Subcutaneous abdominal adipose tissue (tissue), 5 donors: ENCODE measurements around the gene BLTP1.
A peak's percentile ranks its signal among the peaks of the same experiment; 100 is the strongest.

Experiments used
- H3K27ac ChIP-seq: one replicate; pipeline ENCODE4 v1.7.0; 2013; ENCODE audit warnings: low read depth, mild to moderate bottlenecking, inconsistent platforms, low read length, moderate library complexity
- H3K27me3 ChIP-seq, 5 donors: one replicate each; pipeline ENCODE4 v1.7.0; 2013; ENCODE audit warnings: low read length in 5 of 5, inconsistent platforms in 1 of 5; ENCODE audit not compliant: control insufficient read depth in 5 of 5, insufficient read depth in 4 of 5
- H3K36me3 ChIP-seq, 5 donors: one replicate each; pipeline ENCODE4 v1.7.0; 2013; ENCODE audit warnings: low read length in 5 of 5; ENCODE audit not compliant: control insufficient read depth in 5 of 5, insufficient read depth in 5 of 5
- H3K4me1 ChIP-seq, 5 donors: one replicate each; pipeline ENCODE4 v1.7.0; 2013; ENCODE audit warnings: low read length in 5 of 5, mild to moderate bottlenecking in 3 of 5, moderate library complexity in 1 of 5; ENCODE audit not compliant: control insufficient read depth in 5 of 5, insufficient read depth in 5 of 5
- H3K4me3 ChIP-seq, 5 donors: one replicate each; pipeline ENCODE4 v1.7.0; 2013; ENCODE audit warnings: low read length in 5 of 5, low read depth in 1 of 5
- H3K9ac ChIP-seq, 5 donors: one replicate each; pipeline ENCODE4 v1.7.0; 2013; ENCODE audit warnings: low read length in 5 of 5, mild to moderate bottlenecking in 4 of 5, moderate library complexity in 3 of 5
- H3K9me3 ChIP-seq, 5 donors: one replicate each; pipeline ENCODE4 v1.7.0; 2013; ENCODE audit warnings: low read length in 5 of 5; ENCODE audit not compliant: control insufficient read depth in 5 of 5
- donor health status: healthy.
- donor health status: healthy.
- donor health status: healthy.
- donor health status: healthy.
- donor health status: healthy.

The BLTP1 gene

GRCh38 chr4:122129061-122129460 is 23.1 kb upstream of the BLTP1 start:
- no peak overlapping the region for H3K4me3 ChIP-seq
- H3K27ac ChIP-seq = no peak overlapping the region
- H3K27me3 ChIP-seq = no peaks in the 10 kb centered on the region
- H3K9ac ChIP-seq = no peak overlapping the region
- no peaks in the 10 kb centered on the region for H3K9me3 ChIP-seq
- no peaks in the 10 kb centered on the region for H3K36me3 ChIP-seq
- no peaks in the 10 kb centered on the region for H3K4me1 ChIP-seq

DNA sequence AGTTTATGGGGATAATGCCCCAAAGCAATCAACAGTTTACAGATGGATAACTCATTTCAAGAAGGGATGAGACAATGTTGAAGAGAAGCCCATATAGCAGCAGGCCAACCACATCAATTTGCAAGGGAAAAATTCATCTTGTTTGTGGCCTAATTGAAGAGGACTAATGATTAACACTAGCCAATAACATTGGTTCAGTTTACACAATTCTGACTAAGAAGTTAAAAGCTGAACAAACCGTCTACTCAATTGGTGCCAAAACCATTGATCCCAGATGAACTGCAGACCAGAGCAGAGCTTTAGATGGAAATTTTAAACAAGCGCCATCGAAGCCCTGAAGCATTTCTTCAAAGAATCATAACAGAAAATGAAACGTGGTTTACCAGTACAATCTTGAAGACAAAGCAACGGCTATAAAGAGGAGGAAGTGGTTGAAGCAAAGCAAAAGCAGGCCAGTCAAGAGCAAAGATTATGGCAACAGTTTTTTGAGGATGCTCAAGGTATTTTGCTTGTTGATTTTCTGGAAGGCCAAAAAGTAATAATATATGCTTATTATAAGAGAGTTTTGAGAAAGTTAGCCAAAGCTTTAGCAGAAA is 20.5 kb upstream of the BLTP1 start:
- Histone ChIP-seq H3K27ac (no peak overlapping the region), H3K4me1 (no peaks in the 10 kb centered on the region), H3K9ac (no peak overlapping the region), H3K27me3 (no peaks in the 10 kb centered on the region), H3K4me3 (no peak overlapping the region), H3K36me3 (no peaks in the 10 kb centered on the region), H3K9me3 (no peaks in the 10 kb centered on the region)

GRCh38 chr4:122132891-122133290 is 19.2 kb upstream of the BLTP1 start:
- H3K27me3 ChIP-seq = no peaks in the 10 kb centered on the region
- no peaks in the 10 kb centered on the region for H3K36me3 ChIP-seq
- H3K27ac ChIP-seq = no peak overlapping the region
- H3K4me3 ChIP-seq = no peak overlapping the region
- no peaks in the 10 kb centered on the region for H3K4me1 ChIP-seq
- no peaks in the 10 kb centered on the region for H3K9me3 ChIP-seq
- H3K9ac ChIP-seq = no peak overlapping the region

DNA sequence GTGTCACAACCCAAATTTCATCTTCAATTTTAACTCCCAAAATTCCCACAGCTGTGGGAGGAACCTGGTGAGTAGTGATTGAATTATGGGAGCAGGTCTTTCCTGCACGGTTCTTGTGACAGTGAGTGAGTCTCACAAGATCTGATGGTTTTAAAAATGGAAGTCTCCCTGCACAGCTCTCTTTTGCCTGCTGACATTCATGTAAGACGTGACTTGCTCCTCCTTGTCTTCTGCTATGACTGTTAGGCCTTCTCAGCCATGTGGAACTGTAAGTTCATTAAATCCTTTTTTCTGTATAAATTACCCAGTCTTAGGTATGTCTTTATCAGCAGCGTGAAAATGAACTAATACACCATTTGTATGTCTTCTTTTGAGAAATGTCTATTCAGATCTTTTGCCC is 13.0 kb upstream of the BLTP1 start:
- Histone ChIP-seq H3K27me3 (no peaks in the 10 kb centered on the region), H3K4me1 (no peaks in the 10 kb centered on the region), H3K4me3 (no peak overlapping the region), H3K9me3 (no peaks in the 10 kb centered on the region), H3K27ac (no peak overlapping the region), H3K9ac (no peak overlapping the region), H3K36me3 (no peaks in the 10 kb centered on the region)

GRCh38 chr4:122140834-122141233 is 11.3 kb upstream of the BLTP1 start:
- H3K27me3 ChIP-seq = peaks cover 0 to 3% (median 0%) of the 10 kb centered on the region in 5 donors
- no peaks in the 10 kb centered on the region for H3K36me3 ChIP-seq
- H3K9ac ChIP-seq = no peak overlapping the region
- no peaks in the 10 kb centered on the region for H3K4me1 ChIP-seq
- no peak overlapping the region for H3K27ac ChIP-seq
- no peaks in the 10 kb centered on the region for H3K9me3 ChIP-seq
- no peak overlapping the region for H3K4me3 ChIP-seq

DNA sequence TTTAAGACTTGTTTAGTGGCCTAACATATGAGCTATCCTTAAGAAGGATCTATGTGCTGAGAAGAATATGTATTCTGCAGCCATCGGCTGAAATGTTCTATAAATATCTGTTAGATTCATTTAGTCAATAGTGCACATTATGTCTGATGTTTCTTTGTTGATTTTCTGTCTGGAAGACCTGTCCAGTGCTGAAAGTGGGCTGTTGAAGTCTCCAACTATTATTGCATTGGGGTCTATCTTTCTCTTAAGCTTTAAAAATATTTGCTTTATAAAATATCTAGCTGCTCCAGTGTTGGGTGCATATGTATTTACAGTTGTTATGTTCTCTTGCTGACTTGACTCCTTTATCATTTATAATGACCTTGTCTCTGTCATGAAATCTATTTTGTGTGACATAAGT is 9.4 kb upstream of the BLTP1 start:
- H3K36me3 ChIP-seq = no peaks in the 10 kb centered on the region
- H3K27me3 ChIP-seq = peaks cover 0 to 3% (median 0%) of the 10 kb centered on the region in 5 donors
- H3K4me3 ChIP-seq = no peak overlapping the region
- H3K9me3 ChIP-seq = no peaks in the 10 kb centered on the region
- H3K4me1 ChIP-seq = no peaks in the 10 kb centered on the region
- H3K27ac ChIP-seq = no peak overlapping the region
- no peak overlapping the region for H3K9ac ChIP-seq

- H3K36me3 ChIP-seq = no peaks in the 10 kb centered on the region
- peaks cover 0 to 3% (median 0%) of the 10 kb centered on the region in 5 donors for H3K27me3 ChIP-seq
- H3K4me1 ChIP-seq = peaks cover 0 to 7% (median 6%) of the 10 kb centered on the region in 5 donors
- H3K27ac ChIP-seq = no peak overlapping the region
- H3K9me3 ChIP-seq = no peaks in the 10 kb centered on the region
- H3K9ac ChIP-seq = no peak overlapping the region
- no peak overlapping the region for H3K4me3 ChIP-seq
These were observed 5.5 kb upstream of the BLTP1 start for GRCh38 chr4:122146652-122147051.

DNA sequence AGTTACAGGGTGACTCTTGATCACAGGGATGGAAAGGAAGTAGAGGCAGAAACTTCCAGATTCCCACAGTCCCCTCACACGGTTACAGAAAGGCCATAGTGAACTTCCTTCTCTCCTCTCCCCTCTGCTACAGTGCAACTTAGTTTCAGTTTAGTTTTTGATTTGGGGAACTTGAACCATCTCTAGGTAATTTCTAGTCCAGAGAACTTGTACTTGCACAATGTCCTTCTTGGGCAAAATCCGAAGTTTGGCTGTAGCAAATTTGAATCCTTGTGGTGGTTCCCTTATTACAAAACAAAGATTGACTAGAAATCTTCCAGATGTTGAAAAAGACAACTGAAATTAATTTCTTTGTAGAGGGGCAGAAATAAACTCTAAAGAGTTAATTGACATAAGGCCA is 1.2 kb upstream of the BLTP1 start:
- peak overlapping the region in 1 of 5 donors; percentile 97 for H3K9ac ChIP-seq
- H3K4me3 ChIP-seq = peak overlapping the region in 3 of 5 donors; percentile 80 to 99 (median 95)
- peak overlapping the region; percentile 88 for H3K27ac ChIP-seq
- H3K4me1 ChIP-seq = peaks cover 0 to 24% (median 20%) of the 10 kb centered on the region in 5 donors
- no peaks in the 10 kb centered on the region for H3K27me3 ChIP-seq
- H3K9me3 ChIP-seq = no peaks in the 10 kb centered on the region
- peaks cover 0 to 4% (median under 1%) of the 10 kb centered on the region in 5 donors for H3K36me3 ChIP-seq

DNA sequence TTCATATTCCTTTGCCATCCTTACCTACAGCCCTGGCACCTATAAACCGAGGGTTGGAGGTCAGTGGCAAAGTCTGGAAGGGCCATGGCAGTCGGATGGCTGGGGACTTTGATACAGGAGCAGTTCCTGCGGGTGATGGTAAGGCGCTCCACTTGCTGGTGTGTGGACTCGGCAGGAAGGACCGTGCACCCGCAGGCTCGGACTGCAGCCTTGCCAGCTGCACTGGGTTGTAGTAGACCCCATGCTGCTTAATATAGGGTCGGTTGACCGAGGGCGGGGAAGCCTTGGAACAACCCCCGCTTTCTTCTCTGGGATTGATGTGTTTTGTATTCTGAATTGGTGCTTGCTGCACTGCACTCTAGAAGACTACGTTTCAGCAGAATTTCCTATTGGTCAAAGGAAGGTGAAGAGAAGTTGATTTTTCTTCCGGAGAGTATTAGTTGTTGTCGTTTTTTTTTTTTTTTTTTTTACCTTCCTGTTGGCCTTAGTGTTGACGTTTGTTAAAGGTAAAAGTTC is 638 bp downstream of the BLTP1 start:
- peak overlapping the region; percentile 88 for H3K27ac ChIP-seq
- peaks cover 0 to 12% (median 4%) of the 10 kb centered on the region in 5 donors for H3K36me3 ChIP-seq
- H3K9me3 ChIP-seq = no peaks in the 10 kb centered on the region
- peak overlapping the region; percentile 79 to 99 (median 95) for H3K4me3 ChIP-seq
- no peaks in the 10 kb centered on the region for H3K27me3 ChIP-seq
- H3K4me1 ChIP-seq = peaks cover 0 to 31% (median 23%) of the 10 kb centered on the region in 5 donors
- peak overlapping the region; percentile 76 to 99 (median 88) for H3K9ac ChIP-seq

DNA sequence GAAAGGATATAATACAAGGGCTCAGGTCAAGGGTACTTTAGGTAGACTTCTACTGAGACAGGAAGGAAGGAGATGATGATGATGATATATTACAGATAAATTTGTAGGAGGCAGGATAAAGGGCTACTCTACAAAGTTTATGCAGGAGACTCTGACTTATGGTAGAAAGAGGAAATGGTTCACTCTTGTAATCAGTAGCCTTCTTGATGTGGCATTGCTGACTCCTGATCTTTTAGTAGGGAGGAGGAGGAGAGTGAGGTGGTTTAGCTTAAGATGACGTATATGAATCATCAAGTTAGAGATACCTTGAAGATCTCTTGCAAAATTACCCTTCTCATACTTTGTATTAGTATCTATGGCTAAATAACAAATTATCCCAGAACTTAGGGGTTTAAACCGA is 4.7 kb downstream of the BLTP1 start:
- no peak overlapping the region for H3K4me3 ChIP-seq
- H3K27ac ChIP-seq = no peak overlapping the region
- H3K9me3 ChIP-seq = no peaks in the 10 kb centered on the region
- H3K4me1 ChIP-seq = peaks cover 0 to 23% (median 17%) of the 10 kb centered on the region in 5 donors
- H3K9ac ChIP-seq = no peak overlapping the region
- no peaks in the 10 kb centered on the region for H3K27me3 ChIP-seq
- peaks cover 0 to 12% (median 4%) of the 10 kb centered on the region in 5 donors for H3K36me3 ChIP-seq
